HG02852 (cell line): ENCODE measurements around the gene RPL10.

Experiments used
- ATAC-seq: cut with Tn5 transposase; IDR thresholded peaks from one replicate; pipeline ENCODE4 v1.9.1; 2021; ENCODE audit warnings: mild to moderate bottlenecking, moderate library complexity; ENCODE audit not compliant: unreplicated experiment

The RPL10 gene

GRCh38 chrX:154360155-154360713 lies 37.9 kb upstream of the RPL10 start:
- no peak for ATAC-seq

GRCh38 chrX:154362085-154362742 lies 36.0 kb upstream of the RPL10 start:
- ATAC-seq, result no peak

- no peak for ATAC-seq
Measured at GRCh38 chrX:154363706-154364439, 34.3 kb upstream of the RPL10 start.

- ATAC-seq, result no peak
Measured at GRCh38 chrX:154365052-154365600, 33.1 kb upstream of the RPL10 start.

GRCh38 chrX:154365997-154366665 lies 32.0 kb upstream of the RPL10 start:
- no peak for ATAC-seq

GRCh38 chrX:154366666-154367055 lies 31.5 kb upstream of the RPL10 start:
- no peak for ATAC-seq

- ATAC-seq, result no peak
Measured at GRCh38 chrX:154367474-154368308, 30.5 kb upstream of the RPL10 start.

- no peak for ATAC-seq
Measured at GRCh38 chrX:154368630-154369448, 29.3 kb upstream of the RPL10 start.

GRCh38 chrX:154369449-154370299 lies 28.5 kb upstream of the RPL10 start:
- ATAC-seq, result no peak

GRCh38 chrX:154370300-154371016 lies 27.7 kb upstream of the RPL10 start:
- no peak for ATAC-seq

- peak; percentile 57 for ATAC-seq
Measured at GRCh38 chrX:154371017-154371788, 27.0 kb upstream of the RPL10 start.

- peak; percentile 7 for ATAC-seq
Measured at GRCh38 chrX:154371789-154372300, 26.3 kb upstream of the RPL10 start.

GRCh38 chrX:154372612-154373022 lies 25.6 kb upstream of the RPL10 start:
- no peak for ATAC-seq

GRCh38 chrX:154373340-154374306 lies 24.6 kb upstream of the RPL10 start:
- no peak for ATAC-seq

- ATAC-seq, result no peak
Measured at GRCh38 chrX:154374313-154375155, 23.6 kb upstream of the RPL10 start, which contains the start of gene FLNA. Gene FLNA (minus strand): TSS chrX:154374634. CDS start chrX:154371245, 3,389 bp downstream.
